ENCODE data around the gene CCNL2.
A peak's percentile ranks its signal among the peaks of the same experiment; 100 is the strongest.
"Not testable (repeated sequence)": the region's sequence is repeated elsewhere in the genome, so short reads cannot be mapped to it uniquely, and the experiment has no call there.

Gene CCNL2

DNA sequence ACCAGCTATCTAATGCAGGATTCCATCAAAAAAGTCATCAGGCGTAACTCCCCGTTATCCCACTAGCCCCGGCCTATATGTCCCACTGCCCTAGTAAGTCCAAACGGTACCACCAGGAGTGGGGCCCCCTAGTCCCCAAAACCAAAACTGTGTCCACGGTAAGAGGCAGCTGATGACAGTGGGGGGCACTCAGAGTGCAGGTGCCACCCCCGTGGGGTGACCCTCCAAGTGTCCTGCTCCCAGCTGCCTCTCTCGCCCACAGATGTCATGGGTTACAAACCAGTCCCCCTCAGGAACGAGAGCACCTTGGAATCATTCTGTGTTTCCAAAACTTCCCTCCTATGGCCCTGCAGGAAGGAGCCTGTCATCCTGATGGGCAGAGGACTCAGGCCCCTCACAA is 13.2 kb downstream of the CCNL2 start:
- TF ChIP-seq CTCF (IDR thresholded peaks at IDR 0.05; ENCODE audit: low read depth, low read length, missing control alignments), result no peak
- H3K4me3 ChIP-seq (replicated peaks; ENCODE audit: low read depth, low read length), result no peak overlapping the region
- DNase-seq (ENCODE audit: extremely low read depth, low read depth), result no peak

DNA sequence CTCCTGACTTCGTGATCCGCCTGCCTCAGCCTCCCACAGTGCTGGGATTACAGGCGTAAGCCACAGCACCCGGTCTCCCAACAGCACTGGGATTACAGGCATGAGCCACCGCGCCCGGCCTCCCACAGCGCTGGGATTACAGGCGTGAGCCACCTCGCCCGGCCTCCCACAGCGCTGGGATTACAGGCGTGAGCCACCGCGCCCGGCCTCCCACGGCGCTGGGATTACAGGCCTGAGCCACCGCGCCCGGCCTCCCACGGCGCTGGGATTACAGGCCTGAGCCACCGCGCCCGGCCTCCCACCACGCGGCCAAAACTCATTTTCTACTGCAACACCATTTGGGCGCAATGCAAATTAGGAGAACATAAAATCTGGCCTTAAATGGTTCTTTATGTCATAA is 13.8 kb downstream of the CCNL2 start:
- not testable (repeated sequence) for H3K4me3 ChIP-seq (replicated peaks; ENCODE audit: low read depth, low read length)

DNA sequence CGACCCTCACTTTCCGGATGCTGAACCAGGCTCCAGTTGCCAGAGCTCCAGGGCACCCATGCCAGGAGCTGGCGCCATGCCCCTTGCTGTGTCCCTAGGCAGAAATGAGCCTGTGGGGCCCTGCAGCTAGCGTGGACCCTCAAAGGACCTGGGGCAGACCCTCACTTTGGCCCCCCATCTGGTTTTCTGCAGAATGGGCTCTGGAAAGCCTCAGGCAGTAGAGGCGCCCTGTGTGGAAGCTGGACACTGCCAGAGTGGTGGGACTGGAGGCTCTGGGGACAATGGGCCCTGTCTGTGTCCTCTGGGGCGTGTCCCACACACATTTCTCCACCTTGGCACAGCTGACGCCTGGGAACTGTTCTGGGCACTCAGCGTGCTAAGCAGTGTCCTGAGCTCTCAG is 17.8 kb downstream of the CCNL2 start:
- TF ChIP-seq CTCF (IDR thresholded peaks at IDR 0.05; ENCODE audit: low read depth, low read length, missing control alignments), result no peak
- DNase-seq (ENCODE audit: extremely low read depth, low read depth), result no peak
- H3K4me3 ChIP-seq (replicated peaks; ENCODE audit: low read depth, low read length), result no peak overlapping the region

More for the DNA sequence above, 13.8 kb downstream of the CCNL2 start:
- not testable (repeated sequence) for DNase-seq (ENCODE audit: extremely low read depth, low read depth)

GRCh38 chr1:1380860-1381259 is 18.3 kb downstream of the CCNL2 start:
- no peak for DNase-seq (ENCODE audit: extremely low read depth, low read depth)

DNA sequence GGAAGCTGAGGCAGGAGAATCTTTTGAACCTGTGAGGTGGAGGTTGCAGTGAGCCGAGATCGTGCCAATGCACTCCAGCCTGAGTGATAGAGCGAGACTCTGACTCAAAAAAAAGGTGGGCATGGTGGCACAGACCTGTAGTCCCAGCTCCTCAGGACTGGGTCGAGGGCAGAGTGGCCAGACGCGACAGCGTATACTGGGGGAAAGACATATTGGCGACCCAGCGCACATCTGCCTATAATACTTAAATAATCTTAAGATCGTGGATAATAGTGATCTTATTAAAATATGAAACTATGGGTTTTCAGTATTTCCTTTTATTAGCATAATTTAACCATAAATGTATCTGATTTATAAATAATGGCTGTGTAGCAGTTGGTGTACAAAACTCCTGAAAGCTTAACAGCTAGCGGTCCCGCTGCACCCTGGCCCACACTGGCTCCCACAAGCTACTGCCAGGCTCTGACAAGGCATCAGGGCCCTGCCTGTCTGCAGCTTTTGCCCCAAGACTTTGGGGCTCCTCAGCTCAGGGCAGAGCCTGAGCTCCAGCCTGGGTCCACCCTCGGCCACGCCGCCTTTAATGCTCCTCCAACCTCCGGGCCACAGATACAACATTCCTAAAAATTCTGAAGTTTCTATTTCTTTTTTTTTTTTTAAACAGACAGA is 21.5 kb downstream of the CCNL2 start:
- DNase-seq (ENCODE audit: extremely low read depth, low read depth), result no peak
- no peak overlapping the region for H3K4me3 ChIP-seq (replicated peaks; ENCODE audit: low read depth, low read length)
- TF ChIP-seq CTCF (IDR thresholded peaks at IDR 0.05; ENCODE audit: low read depth, low read length, missing control alignments), result no peak

More at GRCh38 chr1:1380860-1381259, 18.3 kb downstream of the CCNL2 start:
- H3K4me3 ChIP-seq (replicated peaks; ENCODE audit: low read depth, low read length), result no peak overlapping the region
- TF ChIP-seq CTCF (IDR thresholded peaks at IDR 0.05; ENCODE audit: low read depth, low read length, missing control alignments), result no peak

GRCh38 chr1:1376551-1377226 is 22.4 kb downstream of the CCNL2 start:
- TF ChIP-seq CTCF (IDR thresholded peaks at IDR 0.05; ENCODE audit: low read depth, low read length, missing control alignments), result no peak

GRCh38 chr1:1374929-1375662 is 24.0 kb downstream of the CCNL2 start, which contains the start of gene AURKAIP1:
AURKAIP1 (minus strand) TSS chr1:1375207; CDS start chr1:1374756, 451 bp downstream.
- H3K4me3 ChIP-seq (replicated peaks; ENCODE audit: low read depth, low read length), result peak within 1 kb of the TSS; percentile 98
- TF ChIP-seq CTCF (IDR thresholded peaks at IDR 0.05; ENCODE audit: low read depth, low read length, missing control alignments), result peak; percentile 27
- peak; percentile 99 for DNase-seq (ENCODE audit: extremely low read depth, low read depth)

More at GRCh38 chr1:1376551-1377226, 22.4 kb downstream of the CCNL2 start:
- no peak for DNase-seq (ENCODE audit: extremely low read depth, low read depth)
- H3K4me3 ChIP-seq (replicated peaks; ENCODE audit: low read depth, low read length), result no peak overlapping the region

All from HFF-Myc (cell line).